RPMI8226 (cell line): ENCODE measurements around the gene ZBTB7C.
A peak's percentile ranks its signal among the peaks of the same experiment; 100 is the strongest.

Source experiments
- DNase-seq: peaks from one replicate; pipeline ENCODE4 v3.0.0-alpha.2; 2015

Gene ZBTB7C

GRCh38 chr18:48106498-48106897, 302.7 kb downstream of the ZBTB7C start:
- no peak for DNase-seq

- no peak for DNase-seq
Measured at GRCh38 chr18:48105317-48105716, 303.9 kb downstream of the ZBTB7C start.

- DNase-seq = no peak
Measured at GRCh38 chr18:48104705-48105104, 304.5 kb downstream of the ZBTB7C start.

GRCh38 chr18:48100651-48101165, 308.5 kb downstream of the ZBTB7C start:
- DNase-seq = no peak

- DNase-seq = no peak
Measured at GRCh38 chr18:48100165-48100575, 309.0 kb downstream of the ZBTB7C start.

- no peak for DNase-seq
Measured at GRCh38 chr18:48099481-48100164, 309.6 kb downstream of the ZBTB7C start.

GRCh38 chr18:48098538-48098937, 310.6 kb downstream of the ZBTB7C start:
- no peak for DNase-seq

- no peak for DNase-seq
Measured at GRCh38 chr18:48098007-48098406, 311.2 kb downstream of the ZBTB7C start.

GRCh38 chr18:48095726-48096125, 313.5 kb downstream of the ZBTB7C start:
- DNase-seq = no peak

- DNase-seq = no peak
Measured at GRCh38 chr18:48093104-48093503, 316.1 kb downstream of the ZBTB7C start.

GRCh38 chr18:48091869-48092497, 317.2 kb downstream of the ZBTB7C start:
- no peak for DNase-seq

GRCh38 chr18:48090702-48091101, 318.5 kb downstream of the ZBTB7C start:
- DNase-seq = no peak

- DNase-seq = no peak
Measured at GRCh38 chr18:48090021-48090420, 319.2 kb downstream of the ZBTB7C start.

- no peak for DNase-seq
Measured at GRCh38 chr18:48085781-48086487, 323.2 kb downstream of the ZBTB7C start.

GRCh38 chr18:48084858-48085257, 324.3 kb downstream of the ZBTB7C start:
- no peak for DNase-seq

GRCh38 chr18:48084041-48084757, 325.0 kb downstream of the ZBTB7C start:
- DNase-seq = no peak

- peak; percentile 52 for DNase-seq
Measured at GRCh38 chr18:48080546-48080945, 328.6 kb downstream of the ZBTB7C start.

- no peak for DNase-seq
Measured at GRCh38 chr18:48079885-48080284, 329.3 kb downstream of the ZBTB7C start.

GRCh38 chr18:48078448-48078847, 330.7 kb downstream of the ZBTB7C start:
- no peak for DNase-seq

- no peak for DNase-seq
Measured at GRCh38 chr18:48077291-48077690, 331.9 kb downstream of the ZBTB7C start.

- DNase-seq = no peak
Measured at GRCh38 chr18:48076461-48076860, 332.7 kb downstream of the ZBTB7C start.

- no peak for DNase-seq
Measured at GRCh38 chr18:48075707-48076093, 333.5 kb downstream of the ZBTB7C start.
